GM18511 (cell line): Measurements from ENCODE around the gene ZBTB40.

Experiments
- ATAC-seq: cut with Tn5 transposase; IDR thresholded peaks from one replicate; pipeline ENCODE4 v1.9.1; 2021; ENCODE audit warnings: mild to moderate bottlenecking, moderate library complexity; ENCODE audit not compliant: unreplicated experiment

ZBTB40 gene

DNA sequence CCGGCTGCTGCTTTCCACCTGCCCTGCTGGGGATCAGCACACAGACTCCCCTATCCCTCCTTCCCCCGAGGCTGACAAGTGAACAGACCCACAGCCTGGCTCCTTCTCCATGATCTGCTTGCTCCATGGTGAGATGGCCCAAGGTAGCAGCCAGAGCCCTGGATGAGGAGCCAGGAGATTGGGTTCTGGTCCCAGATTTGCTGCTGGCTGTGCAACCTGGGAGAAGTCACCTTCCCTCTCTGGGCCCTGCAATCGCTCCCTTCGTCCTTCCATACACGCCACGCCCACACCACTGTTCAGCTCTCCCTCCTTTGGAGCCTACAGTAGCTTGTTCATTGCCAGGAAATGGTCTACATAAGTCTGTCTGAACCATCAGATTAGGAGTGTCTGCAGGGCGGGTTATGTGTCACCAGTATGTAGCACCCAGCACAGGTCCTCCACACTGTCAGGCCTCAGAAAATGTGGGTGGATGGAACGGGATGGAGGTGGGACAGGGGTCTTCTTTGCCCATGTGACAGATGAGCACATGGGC, 102.4 kb downstream of the ZBTB40 start:
- no peak for ATAC-seq

DNA sequence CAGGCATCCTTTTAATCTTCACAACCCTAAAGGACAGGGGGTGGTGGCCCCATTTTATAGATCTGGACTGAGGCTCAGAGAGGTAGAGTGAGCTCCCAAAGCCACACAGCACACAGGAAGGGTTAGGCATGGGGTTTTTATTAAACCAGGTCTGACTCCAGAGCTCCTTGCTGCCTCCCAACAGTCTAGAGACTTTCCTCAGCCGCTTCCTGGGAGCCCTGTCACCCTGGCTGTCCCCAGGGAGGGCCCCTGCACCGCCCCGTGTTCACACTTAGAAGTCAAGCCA, 103.7 kb downstream of the ZBTB40 start:
- no peak for ATAC-seq

DNA sequence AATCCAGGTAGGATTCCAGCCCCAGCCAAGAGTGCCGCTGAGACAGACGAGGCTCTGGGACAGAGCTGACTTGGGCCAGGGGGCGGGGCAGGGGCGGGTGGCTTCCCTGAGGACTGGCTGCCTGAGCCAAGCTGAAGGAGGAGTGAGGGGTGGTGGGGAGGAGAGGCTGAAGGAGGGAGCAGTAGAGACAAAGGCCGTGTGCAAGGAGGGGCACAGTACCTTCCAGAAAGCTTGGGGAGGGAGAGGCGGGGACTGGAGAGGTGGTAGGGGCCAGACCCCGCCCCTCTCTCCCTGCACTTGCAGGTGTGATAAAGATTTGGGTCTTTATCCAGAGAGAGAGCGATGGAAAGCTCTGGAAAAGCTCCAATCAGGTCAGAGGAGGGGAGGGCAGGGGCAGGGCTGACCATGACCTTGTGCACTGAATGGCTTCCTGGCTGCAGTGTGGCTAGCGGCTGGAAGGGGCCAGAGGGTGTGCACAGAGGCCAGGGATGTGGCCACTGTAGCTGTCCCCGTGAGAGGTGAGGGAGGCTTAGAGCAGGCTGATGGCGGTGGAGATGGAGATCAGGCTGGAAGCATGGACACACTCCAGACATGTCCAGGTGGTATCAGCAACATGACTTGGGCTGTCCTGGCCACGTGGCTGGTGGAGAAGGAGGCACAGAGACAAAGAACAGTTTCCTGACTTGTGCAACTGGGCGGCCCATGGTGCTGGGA, 104.9 kb downstream of the ZBTB40 start:
- no peak for ATAC-seq

DNA sequence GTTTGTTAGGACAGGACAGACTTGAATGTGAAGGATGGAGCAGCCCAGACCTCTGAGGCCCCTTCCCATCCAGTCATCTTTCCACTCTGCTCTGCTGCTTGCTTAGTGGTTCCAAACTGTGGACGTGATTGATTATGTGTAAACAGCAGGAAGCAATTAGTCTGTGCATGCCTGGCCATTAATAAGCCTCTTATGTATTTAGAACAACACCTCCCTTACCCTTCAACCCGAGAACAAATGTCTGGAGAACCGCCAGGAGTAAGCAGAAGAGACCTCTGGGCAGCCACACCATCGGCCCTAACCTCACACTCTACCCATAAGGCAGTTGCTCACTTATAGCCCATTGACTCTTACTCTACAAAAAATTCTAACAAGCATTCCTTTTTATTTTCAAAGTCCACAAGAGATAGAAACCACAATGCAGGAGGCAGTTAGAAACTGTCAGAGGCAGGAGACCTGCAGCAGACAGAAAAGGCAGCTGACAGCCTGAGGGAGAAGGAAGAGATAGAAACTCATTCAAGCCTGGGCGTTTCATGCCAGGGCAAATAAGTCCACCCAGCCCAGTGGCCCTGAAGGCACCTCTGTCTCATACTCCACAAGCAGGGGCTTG, 105.8 kb downstream of the ZBTB40 start:
- no peak for ATAC-seq

DNA sequence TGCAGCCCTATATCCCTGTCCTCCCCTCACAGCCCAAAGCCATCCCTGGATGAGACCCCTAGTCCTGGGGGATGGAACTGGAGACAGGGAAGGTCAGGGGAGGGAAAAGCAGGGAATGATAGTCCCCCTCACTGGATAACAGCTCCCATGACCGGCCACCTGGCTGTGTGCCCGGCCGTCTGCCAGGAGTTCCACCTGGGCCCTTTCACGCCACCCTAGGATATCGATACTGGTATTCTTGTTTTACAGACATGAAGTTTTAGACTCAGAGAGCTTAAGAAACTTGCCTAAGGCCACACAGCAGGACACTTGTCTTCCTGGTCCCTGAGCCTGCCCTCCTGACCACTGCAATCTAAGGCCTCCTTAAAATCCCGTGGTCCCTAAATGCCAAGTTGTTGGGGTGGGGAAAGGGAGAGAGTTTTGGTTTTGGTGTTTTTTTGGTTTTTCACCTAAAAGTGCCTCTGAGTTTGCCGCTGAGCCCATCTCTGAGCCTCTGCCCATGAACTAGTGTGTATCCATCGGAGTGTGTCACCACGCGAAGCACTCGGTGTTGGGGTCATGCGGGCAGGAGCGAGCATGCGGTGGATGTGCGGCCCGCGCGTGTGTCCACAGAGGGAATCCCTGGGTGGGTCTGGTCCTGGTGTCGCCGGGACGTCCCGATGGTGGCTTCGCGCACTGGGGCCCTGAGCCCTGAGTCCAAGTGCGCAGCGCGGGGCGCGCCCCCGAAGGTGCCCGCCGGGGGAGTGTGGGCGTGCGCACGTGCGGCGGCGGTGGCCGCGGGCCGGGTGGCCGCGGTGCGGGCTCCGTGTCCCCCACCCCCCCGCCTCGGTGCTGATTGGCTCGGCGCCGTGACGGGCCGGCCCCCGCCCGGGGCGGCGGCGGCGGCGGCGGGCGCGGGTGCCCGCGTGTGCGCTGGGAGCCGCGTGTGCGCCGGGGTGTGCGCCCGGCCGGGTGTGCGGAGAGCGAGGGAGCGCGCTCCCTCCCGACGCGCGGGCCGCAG, 111.2 kb downstream of the ZBTB40 start, which contains the start of gene EPHA8:
TSS of gene EPHA8 (plus strand) at position 906 of the 1,000 bp plus-strand sequence. CDS start 147 bp downstream, outside the sequence.
- no peak for ATAC-seq

DNA sequence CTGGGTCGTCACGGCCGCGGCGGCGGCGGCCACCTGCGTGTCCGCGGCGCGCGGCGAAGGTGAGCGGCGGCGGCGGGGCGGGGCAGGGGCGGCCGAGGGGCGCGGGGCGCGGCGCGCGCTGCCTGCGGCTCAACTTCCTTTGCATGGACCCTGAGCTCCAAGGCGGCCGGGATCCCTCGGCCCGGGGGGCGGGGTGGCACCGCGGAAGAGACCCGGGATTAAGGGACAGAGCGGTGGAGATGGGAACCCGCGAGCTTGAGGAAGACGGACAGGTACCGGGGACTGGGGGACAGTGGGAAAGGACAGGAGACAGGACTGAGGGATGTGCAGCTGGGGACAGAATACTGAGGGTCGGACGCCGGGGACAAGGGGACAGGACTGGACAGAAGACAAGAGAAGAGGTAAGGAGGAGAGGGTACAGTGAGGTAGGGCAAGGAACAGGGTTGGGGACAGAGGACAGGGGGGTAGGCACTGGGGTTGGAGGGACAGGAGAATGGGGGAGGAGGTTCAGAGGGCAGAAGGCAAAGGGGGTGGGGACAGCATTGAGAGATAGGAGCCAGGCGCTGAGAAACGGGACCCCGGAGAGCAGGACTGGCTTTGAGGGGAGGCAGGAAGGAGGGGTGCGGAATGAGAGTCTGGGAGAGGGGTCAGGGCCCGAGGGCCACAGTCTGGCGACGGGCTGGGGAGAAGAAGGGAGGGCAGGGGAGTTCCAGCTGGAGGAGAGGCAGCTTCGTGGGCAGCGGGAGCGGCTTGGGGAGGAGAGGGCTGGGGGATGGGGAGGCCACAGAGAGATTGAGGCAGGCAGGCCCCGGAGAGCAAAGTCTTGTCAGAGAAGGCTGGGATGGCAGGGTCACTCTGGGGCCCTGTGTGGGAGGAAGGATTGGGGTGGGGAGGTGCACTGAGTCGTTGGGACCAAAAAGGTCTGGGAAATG, 112.3 kb downstream of the ZBTB40 start:
- ATAC-seq = no peak

DNA sequence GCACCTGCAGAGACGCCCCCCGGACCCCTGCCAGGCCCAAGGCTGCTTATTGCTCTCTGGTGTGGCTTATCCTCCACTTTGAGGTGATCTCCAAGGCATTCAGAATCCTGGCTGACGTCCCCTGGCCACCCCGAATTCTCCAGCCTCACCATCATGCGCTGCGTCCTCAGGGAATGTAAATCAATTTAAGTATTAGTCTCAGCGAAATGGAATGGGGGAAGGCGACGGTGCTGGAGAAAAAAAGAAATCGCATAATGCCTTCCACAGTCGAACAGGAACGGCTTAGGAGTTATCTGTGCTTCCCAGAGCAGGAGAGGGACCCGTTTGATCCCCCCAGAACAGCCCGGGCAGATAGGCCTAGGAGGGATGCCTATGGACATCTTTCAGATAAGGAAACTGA, 114.5 kb downstream of the ZBTB40 start:
- no peak for ATAC-seq

DNA sequence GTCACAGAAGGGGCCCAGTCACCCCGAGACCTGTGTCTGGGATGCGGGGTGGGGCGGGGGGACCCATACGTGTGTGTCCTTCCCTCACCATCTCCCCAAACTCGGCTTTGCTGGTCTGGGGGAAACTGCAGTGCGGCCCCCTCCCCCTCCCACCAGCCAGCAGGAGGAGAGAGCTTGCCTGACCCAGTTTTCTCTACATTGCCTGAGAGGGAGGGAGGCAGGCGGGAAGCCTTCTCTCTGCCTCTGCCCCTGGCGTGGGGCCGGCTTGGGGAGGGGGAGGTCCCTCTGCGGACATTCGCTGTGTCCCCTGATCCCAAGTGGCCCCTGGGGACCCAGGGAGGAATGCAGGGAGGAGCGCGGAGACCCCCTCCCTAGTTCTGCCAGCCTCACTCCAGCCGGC, 115.5 kb downstream of the ZBTB40 start:
- no peak for ATAC-seq

DNA sequence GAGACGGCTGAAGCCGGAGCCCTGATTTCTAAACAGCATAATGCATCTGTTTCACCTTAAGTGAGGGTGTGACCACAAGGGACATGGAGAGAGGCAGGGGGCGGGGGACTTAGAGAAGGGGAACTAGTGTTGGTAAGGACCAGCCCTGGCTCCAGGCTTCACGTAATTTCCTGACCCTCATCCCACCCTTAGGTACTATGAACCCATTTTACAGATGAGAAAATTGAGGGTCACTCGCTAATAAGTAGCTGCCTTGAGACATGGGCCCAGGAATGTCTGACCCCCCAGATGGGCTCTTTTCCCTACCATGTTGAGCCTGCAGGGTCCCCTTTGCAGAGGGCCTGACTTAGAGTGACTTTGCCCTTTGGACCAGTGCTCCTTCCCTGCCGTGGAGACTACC, 116.3 kb downstream of the ZBTB40 start:
- no peak for ATAC-seq

DNA sequence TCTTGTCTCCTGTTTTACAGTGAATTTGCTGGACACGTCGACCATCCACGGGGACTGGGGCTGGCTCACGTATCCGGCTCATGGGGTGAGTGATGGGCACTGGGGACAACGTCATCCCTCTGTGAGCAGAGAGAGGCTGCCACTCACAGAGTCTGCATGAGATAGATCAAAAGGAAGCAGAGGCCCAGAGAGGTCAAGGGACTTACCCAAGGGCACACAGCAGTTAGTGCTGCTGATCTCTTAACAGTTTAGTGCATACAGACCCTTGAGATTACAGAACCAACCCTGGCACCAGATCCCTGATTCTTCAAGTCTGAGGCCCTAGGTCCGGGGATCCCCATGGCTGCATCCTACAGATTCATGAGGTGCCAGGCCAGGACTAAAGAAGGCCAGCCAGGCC, 117.6 kb downstream of the ZBTB40 start:
- ATAC-seq = no peak

DNA sequence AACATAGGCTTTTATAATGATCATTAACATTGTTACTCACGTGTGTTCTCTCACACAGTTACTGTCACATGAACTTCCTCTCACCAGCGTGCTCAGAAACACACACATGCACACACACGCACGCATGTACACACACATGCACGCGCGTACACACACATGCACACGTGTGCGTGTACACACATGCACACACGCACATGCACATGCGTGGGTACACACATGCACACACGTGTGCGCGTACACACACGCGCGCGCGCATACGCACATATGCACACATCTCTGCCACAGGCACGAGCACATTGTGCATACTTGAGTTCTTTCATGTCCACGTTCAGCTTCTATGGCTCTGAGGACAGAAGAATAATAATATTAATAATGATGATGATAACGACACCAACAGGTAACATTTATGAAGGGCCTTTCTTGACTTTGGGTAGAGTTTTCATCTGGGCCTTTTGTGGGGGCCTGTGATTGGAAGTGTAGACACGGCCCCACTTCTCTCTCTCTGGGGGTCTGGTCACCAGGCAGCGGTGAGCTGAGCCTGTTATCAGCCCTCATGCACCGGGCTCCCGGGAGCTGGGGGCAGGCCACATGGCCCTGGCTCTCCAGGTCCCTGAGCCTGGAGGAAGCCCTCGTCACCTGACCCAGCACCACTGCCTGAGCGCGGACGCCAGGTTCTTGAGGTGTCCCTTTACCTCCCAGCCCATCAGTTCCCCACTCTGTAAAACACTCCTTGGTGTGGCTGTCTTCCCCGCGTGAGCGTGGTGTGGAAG, 118.7 kb downstream of the ZBTB40 start:
- ATAC-seq = no peak

DNA sequence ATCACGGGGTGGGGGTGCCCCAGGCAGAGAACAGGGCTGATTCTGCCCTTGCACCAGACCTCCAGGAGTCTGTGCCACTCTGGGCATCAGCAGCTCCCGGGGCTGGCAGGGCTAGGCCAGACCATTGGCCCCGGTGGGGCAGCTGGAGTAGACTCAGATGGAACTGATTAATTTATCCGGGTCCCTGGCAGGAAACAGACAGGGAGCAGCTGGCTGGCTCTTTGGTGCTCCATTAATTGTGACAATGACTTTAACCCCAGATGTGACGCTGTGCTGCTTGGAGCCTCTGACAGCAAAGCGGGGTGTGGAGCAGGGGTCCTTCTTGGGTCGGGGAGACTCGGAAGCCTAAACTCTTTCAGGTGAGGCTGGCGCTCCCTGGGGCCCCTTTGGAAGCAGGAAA, 121.2 kb downstream of the ZBTB40 start:
- ATAC-seq = no peak

DNA sequence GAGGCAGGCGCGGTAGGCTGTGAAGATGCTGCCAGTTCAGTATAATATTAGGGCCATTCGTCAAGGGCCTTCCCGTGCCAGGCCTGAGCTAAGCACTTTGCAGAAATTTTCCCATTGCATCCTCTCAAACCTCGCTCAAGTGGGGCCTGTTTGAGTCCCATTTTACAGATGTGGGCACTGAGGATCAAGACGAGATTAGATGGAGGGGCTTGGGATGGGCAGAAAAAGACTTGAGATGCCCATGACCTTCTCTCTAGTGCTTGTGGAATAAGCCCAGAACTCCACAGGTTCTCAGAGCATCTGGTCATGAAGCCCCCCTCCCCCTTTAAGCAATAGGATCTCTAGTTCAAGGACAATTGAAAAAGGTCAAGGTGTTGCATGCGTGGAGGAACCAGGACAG, 121.6 kb downstream of the ZBTB40 start:
- no peak for ATAC-seq

DNA sequence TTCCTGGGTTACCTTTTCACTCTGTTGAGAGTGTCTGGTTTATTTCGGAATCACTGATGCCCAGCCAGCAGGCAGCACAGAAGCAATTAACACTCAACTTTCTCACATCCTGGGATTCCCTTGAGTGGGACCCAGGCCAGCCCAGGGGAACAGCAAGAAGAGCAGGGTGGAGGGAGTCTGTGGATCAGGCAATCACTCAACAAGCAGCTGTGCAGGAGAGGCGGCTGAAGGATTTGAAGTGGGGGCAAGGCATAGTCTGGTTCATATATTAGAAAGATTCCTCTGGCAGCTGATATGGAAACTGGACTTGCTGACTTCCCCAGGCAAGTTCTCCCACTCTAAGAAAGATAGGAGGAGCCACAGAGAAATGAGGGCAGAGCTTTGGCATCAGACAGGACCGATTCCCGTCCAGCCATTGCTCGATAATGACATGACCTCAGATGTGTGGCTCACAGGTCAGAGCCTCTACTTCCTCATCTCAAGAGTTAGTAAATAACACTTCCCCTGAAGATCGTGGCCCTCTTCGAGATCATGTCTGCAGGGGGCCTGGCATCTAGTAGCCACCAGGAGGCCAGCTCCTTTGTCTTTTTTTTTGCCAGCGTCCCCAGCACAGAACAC, 124.0 kb downstream of the ZBTB40 start:
- ATAC-seq = no peak

DNA sequence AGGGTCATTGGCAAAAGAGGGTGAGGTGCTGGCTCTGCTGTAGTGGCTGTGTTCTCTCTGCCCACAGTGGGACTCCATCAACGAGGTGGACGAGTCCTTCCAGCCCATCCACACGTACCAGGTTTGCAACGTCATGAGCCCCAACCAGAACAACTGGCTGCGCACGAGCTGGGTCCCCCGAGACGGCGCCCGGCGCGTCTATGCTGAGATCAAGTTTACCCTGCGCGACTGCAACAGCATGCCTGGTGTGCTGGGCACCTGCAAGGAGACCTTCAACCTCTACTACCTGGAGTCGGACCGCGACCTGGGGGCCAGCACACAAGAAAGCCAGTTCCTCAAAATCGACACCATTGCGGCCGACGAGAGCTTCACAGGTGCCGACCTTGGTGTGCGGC, 124.5 kb downstream of the ZBTB40 start:
- ATAC-seq = no peak

DNA sequence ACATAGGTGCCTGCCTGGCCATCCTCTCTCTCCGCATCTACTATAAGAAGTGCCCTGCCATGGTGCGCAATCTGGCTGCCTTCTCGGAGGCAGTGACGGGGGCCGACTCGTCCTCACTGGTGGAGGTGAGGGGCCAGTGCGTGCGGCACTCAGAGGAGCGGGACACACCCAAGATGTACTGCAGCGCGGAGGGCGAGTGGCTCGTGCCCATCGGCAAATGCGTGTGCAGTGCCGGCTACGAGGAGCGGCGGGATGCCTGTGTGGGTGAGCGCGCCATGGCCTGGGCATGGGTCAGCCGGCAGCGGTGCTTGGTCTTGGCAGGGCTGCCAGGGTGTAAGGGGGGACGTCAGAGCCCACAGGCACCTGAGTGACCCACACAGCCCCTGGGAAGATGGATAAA, 125.0 kb downstream of the ZBTB40 start:
- ATAC-seq = no peak

DNA sequence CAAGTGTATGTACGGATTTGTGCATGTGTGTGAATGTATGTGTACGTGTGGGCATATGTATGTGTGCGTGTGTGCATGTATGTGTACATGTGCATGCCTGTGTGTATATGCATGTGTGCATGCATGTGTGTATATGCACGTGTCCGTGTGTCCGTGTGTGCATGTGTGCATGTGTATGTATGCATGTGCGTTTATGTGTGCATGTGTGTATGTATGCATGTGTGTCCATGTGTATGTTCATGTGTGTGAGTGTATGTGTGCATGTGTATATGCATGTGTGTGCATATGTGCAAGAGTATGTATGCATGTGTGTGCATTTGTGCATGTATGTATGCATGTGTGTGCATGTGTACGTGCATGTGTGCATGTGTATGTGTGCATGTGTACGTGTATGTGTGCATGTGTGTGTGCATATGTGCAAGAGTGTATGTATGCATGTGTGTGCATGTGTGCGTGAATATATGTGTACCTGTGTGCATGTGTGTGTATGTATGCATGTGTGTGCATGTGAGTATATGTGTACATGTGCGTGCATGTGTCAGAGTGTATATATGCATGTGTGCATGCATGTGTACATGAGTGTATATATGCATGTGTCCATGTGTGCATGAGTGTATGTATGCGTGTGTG, 127.2 kb downstream of the ZBTB40 start:
- ATAC-seq = no peak

DNA sequence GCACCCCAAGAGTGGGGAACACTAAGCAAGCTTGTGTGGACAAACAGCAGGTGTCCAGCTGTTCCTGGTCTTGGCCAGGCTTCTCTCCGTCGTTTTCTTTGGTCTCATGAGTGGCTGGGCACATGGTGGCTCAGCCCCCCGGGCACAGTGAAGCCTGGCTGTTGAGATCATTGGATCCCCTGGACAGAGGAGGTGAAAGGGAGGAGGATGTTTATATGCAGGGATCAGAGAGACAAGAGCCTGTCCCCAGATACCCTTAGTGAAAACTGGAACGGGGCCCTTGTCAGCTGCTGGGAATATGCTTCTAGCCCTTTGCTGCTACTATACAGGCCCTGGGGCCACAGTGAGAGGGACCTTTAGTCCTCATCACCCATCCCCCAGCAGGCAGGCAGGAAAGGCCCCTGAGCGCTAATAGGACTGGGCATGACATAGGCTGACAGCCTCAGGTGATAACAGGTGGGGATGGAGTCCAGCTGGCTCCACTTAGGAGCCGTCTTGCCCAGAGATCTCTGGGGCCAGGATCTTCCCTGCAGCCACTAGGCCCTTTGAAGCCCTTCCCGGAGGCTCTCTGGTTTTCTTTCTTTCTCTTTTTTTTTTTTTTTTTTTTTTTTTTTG, 128.0 kb downstream of the ZBTB40 start:
- no peak for ATAC-seq
